Right lung (tissue), 10 donors: ENCODE data around the gene LYRM7. TPM values are rescaled to one million over a fixed set of nuclear protein-coding genes. Genes with fewer than 3 reads are reported as not detected.
"Not testable (repeated sequence)": the region's sequence is repeated elsewhere in the genome, so short reads cannot be mapped to it uniquely, and the experiment has no call there.

Experiments
- DNase-seq, 2 donors: peaks; one replicate each; pipeline ENCODE4 v3.0.0-alpha.2; 2013
- long read RNA-seq, 8 donors: transcript quantifications; one replicate each; lab custom pipeline, GENCODE V29; 2026
- polyA plus RNA-seq, 5 donors: library from polyadenylated mRNA; unstranded; fragments of 120-200 nt; gene quantifications; one replicate each; pipeline versions ENCODE4 v1.2.1 to v1.2.3, GENCODE V29; 2013; ENCODE audit warnings: inconsistent platforms in 1 of 5, low replicate concordance in 1 of 5; ENCODE audit not compliant: insufficient read length in 5 of 5, insufficient read depth in 1 of 5

Gene LYRM7
- 10 to 100 TPM; 10.2 to 19.8 (median 12.8) TPM for polyA plus RNA-seq
- long read RNA-seq, donor 1, full-length matches to known transcripts, result 9 of 9 reads
- long read RNA-seq, donor 1, partial matches to known transcripts, result 0 of 9 reads
- long read RNA-seq, donor 1, other reads (novel, unspliced or antisense), result 0 of 9 reads
- long read RNA-seq, donor 2, full-length matches to known transcripts, result 5 of 5 reads
- long read RNA-seq, donor 2, partial matches to known transcripts, result 0 of 5 reads
- long read RNA-seq, donor 2, other reads (novel, unspliced or antisense), result 0 of 5 reads
- long read RNA-seq, donor 3, full-length matches to known transcripts, result 1 of 1 reads
- long read RNA-seq, donor 3, partial matches to known transcripts, result 0 of 1 reads
- long read RNA-seq, donor 3, other reads (novel, unspliced or antisense), result 0 of 1 reads
- long read RNA-seq, donor 4, full-length matches to known transcripts, result 6 of 6 reads
- long read RNA-seq, donor 4, partial matches to known transcripts, result 0 of 6 reads
- long read RNA-seq, donor 4, other reads (novel, unspliced or antisense), result 0 of 6 reads
- long read RNA-seq, donor 5, full-length matches to known transcripts, result 5 of 5 reads
- long read RNA-seq, donor 5, partial matches to known transcripts, result 0 of 5 reads
- long read RNA-seq, donor 5, other reads (novel, unspliced or antisense), result 0 of 5 reads
- long read RNA-seq, donor 6, full-length matches to known transcripts, result 9 of 9 reads
- long read RNA-seq, donor 6, partial matches to known transcripts, result 0 of 9 reads
- long read RNA-seq, donor 6, other reads (novel, unspliced or antisense), result 0 of 9 reads
- long read RNA-seq, donor 7, full-length matches to known transcripts, result 8 of 8 reads
- long read RNA-seq, donor 7, partial matches to known transcripts, result 0 of 8 reads
- long read RNA-seq, donor 7, other reads (novel, unspliced or antisense), result 0 of 8 reads
- long read RNA-seq, donor 8, full-length matches to known transcripts, result 2 of 2 reads
- long read RNA-seq, donor 8, partial matches to known transcripts, result 0 of 2 reads
- long read RNA-seq, donor 8, other reads (novel, unspliced or antisense), result 0 of 2 reads

DNA sequence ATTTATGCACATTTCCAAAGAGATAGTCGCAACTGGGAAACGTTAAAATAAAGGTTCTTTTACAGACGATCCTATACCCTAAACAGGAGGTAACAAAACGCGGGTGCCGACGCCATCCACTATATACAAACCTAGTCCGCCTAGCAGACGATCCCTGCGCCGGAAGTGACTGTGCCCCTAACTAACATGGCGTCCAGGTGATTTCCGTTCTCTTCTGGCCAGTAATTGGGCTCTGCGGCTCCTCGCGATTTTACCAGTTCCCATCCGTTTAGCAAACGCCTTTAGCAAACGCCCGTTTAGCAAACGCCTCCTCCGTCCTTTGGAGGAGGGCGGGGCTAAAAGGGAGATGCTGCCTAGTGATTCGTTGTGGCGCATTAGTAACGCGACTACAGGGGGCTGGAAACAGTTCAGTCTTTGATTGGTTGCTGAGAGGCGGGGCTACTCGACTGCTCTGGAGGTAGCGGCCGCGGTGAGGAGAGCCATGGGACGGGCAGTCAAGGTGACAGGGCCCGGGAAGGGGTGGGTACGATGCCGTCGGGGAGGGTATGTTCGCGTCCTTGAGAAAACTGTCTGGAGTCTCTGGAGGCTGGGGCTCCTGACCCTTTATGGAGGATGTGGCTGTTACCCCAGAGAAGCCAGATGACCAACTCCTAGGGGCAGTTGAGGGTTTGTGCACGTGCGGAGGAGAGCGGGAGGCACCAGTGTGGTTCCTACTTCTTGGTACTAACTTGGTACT lies at the start of gene LYRM7:
LYRM7 (plus strand) TSS at position 405 of the 736 bp plus-strand sequence; CDS start at position 482, 77 bp downstream.
- DNase-seq, result peak; percentile 96 to 98

DNA sequence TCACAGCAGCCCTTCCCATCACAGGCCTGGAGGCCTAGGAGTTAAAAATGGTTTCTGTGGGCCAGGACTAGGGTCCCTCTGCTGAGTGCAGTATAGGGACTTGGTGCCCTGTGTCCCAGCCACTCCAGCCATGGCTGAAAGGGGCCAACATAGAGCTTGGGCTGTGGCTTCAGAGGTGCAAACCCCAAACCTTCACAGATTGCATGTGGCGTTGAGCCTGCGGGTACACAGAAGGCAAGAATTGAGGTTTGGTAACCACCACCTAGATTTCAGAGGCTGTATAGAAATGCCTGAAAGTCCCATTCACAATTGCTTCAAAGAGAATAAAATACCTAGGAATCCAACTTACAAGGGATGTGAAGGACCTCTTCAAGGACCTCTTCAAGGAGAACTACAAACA lies 43.5 kb upstream of the LYRM7 start:
- DNase-seq, result not testable (repeated sequence)

DNA sequence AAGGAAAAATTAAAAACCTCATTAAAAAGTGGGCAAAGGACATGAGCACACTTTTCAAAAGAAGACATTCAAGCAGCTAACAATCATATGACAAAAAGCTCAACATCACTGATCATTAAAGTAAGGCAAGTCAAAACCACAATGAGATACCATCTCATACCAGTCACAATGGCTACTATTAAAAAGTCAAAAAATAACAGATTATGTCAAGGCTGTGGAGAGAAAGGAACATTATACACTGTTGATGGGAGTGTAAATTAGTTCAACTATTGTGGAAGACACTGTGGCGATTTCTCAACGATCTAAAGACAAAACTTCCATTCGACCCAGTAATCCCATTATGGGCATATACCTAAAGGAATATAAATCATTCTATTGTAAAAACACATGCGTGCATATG lies 41.4 kb upstream of the LYRM7 start:
- DNase-seq, result no peak

DNA sequence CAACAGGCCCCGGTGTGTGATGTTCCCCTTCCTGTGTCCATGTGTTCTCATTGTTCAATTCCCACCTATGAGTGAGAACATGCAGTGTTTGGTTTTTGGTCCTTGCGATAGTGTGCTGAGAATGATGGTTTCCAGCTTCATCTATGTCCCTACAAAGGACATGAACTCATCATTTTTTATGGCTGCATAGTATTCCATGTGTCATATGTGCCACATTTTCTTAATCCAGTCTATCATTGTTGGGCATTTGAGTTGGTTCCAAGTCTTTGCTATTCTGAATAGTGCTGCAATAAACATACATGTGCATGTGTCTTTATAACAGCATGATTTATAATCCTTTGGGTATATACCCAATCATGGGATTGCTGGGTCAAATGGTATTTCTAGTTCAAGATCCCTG lies 37.7 kb upstream of the LYRM7 start:
- DNase-seq, result not testable (repeated sequence)

DNA sequence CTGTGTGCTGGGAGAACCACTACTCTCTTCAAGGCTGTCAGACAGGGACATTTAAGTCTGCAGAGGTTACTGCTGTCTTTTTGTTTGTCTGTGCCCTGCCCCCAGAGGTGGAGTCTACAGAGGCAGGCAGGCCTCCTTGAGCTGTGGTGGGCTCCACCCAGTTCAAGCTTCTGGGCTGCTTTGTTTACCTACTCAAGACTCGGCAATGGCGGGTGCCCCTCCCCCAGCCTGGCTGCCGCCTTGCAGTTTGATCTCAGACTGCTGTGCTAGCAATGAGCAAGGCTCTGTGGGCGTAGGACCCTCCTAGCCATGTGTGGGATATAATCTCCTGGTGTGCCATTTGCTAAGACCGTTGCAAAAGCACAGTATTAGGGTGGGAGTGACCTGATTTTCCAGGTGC lies 32.3 kb upstream of the LYRM7 start:
- not testable (repeated sequence) for DNase-seq

DNA sequence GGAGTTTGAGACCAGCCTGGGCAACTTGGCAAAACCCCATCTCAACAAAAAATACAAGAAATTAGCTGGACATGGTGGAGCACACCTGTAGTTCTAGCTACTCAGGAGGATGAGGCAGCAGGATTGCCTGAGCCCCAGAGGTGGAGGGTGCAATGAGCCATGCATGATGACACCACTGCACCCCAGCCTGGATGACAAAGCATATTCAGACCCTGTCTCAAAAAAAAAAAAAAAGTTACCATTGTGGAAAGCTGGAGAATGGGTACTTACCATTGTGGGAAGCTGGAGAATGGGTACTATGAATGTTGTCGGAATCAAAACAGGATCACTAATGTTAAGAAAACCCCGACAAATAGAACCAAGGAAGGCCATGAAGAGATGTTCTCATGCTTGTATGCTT lies 31.4 kb upstream of the LYRM7 start:
- no peak for DNase-seq

DNA sequence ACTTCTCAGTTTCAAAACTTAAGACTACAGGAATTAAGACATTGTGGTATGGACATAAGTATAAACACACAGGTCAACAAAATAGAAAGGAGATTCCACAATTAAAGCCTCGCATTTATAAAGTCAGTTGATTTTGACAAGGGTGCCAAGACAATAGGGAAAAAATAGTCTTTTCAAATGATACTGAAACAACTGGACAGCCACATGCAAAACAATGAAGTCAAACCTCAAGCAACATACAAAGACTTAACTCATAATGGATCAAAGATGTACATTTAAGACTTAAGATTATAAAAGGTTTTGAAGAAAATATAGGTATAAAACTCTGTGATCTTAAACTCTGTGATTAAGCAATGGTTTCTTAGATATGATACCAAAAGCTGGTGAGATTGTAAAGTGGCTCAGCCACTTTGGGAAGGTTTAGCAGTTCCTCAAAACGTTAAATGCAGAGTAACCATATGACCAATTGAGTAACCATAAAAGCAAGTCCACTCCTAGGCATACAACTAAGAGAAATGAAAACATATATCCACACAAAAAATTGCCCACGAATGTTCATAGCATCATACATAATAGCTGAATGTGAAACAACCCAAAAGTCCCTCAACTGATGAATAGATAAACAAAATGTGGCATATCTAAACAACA lies 27.6 kb upstream of the LYRM7 start:
- no peak for DNase-seq

DNA sequence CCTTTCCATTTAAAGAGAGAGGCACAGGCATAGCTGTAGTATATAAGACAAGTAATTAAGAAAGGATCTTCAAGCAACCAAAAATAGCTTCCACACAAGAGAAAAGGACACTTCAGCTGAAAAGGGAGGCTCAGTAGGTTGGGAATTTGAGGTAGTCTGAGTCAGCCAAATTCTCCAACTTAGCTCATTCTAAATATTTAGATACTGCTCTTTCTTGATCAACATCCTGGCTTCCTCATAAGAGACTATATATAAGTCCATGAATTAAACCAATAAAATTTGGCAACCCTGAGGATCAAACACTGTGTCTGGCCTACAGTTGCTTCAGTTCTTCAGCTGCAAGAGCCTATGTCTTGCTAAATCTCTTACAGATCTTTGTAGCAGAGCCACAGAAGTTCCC lies 23.5 kb upstream of the LYRM7 start:
- DNase-seq, result no peak

DNA sequence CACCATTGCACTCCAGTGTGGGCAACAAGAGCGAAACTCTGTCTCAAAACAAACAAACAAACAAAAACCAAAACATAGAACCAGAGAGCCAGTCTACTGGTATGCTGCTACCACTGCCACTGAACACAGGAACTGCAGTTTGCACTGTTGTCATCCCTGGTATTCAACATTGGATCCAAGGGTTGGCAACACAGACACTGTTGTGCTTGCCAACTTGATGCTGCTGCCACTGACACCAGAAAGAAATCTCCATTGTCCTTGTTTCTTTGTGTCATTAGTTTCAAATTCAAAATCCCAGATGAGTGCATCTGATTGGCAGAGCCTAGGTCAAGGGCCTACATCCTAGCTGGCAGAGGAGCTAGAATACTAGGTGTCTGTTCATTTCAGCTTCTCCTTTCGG lies 21.9 kb upstream of the LYRM7 start:
- no peak for DNase-seq

DNA sequence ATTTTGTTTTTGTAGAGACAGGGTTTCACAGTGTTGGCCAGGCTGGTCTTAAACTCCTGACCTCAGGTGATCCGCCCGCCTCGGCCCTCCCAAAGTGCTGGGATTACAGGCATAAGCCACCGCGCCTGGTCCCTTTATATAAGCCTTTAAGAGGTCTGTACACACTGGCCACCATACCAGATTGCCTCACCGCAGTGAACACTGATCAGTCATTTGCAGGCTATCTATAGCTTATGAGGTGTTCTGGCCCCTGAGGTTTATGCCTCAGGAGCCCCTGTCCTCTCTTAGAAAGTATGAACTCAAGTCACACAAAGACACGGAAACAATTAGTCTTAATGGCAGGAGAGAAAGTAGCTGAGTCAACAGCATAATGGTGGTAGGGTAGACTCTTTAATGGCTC lies 20.3 kb upstream of the LYRM7 start:
- no peak for DNase-seq

DNA sequence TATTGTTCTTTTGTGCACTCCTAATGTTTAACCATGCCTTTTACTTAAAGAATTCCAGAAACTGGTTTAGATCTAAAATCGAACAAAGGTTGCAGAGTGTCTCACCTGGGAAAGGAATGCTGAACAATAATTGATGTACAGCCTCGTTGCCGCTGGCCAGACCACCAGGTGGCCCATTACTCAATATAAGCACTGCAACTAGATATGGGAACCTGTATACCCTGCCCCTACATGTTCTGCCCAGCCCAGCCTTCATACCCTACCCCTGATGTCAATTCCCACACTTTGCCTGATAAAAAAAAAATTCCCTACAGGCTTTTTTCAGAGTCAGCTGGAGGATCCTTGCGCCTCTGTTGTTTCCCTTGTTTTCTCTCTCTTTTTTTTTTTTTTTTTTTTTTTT lies 19.5 kb upstream of the LYRM7 start:
- no peak for DNase-seq

DNA sequence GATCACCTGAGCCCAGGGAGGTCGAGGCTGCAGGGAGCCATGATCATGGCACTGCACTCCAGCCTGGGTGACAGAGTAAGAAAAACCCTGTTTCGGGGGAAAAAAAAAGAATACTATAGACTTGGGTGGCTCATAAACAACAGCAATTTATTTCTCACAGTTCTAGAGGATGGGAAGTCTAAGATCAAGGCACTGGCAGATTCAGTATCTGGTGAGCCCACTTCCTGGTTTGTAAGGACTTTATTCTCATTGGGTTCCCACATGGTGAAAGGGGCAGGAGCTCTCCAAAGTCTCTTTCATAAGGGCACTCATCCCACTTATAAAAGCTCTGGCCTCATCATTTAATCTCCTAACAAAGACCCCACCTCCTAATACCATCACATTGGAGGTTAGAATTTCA lies 14.4 kb upstream of the LYRM7 start:
- DNase-seq, result no peak

DNA sequence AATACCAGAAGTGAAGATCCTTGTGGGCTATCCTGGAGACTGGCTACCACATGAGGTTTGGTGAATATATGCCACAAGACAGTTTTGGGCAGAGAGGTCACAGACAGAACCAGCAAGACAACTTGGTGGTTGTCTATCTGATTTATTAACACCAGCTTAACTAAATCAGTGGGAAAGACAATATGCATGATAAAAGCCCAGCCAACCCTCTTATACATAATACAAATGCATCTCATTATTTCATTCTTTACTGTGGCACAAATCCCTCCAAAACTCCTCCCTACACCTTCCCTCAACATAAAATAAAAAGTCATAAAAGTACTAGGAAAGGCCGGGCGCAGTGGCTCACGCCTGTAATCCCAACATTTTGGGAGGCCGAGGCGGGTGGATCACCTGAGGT lies 13.8 kb upstream of the LYRM7 start:
- no peak for DNase-seq

DNA sequence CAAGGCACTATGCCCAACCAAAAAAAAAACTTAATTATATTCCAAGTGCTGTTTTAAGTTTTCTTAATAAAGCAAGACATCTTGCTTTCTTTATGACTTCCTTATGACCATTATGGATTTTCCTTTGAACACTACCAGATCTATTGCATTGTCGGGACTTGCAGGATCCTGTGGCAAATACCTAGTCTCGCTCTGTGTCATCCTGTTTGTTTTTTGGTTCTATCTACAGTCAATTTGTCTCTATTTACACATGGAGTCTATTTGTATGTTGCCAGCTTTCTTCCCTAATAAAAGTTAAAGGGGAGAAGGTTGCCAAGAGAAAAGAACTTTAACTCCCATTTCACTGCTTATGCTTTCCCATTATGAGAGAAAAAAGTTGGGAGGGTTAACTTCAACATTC lies 10.6 kb upstream of the LYRM7 start:
- no peak for DNase-seq

DNA sequence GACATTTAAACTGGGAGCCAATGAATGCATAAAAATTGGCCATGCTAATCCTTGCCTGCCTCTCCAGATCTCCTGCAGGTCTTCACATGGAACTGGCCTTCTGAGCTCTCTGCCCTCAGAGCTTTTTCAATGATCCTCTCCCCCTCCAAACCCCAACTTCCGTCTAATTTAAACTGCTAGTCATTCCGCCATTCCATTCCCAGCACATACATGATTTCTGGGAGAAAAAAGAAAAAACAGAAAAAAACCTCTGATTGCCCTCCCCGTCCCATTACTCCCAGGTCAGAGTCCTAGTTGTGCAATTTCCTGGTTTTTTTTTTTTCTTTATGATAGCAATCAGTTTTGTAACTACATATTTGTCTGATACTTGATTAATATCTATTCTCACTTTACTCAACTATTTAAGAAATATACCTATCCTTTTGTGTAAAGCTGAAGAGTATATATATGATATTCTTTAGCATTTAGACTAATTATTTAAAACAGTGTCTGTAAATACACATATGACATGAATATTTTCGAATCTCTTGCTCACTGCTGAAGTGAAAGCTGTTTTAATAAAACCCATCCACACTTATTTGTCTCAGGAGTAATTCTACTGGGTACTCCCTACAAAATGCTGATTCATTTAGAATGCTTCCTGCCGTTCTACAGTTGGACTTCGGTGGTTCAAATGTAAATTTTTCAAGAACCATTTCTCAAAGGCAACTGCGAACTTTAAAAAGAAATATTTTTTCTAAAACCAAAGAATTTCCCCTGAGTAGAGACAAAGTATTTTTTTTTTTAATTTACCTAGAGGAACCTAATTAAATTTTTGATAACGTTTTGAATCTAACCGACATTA lies 7.2 kb upstream of the LYRM7 start:
- DNase-seq, result peak in 1 of 2 donors; percentile 2

DNA sequence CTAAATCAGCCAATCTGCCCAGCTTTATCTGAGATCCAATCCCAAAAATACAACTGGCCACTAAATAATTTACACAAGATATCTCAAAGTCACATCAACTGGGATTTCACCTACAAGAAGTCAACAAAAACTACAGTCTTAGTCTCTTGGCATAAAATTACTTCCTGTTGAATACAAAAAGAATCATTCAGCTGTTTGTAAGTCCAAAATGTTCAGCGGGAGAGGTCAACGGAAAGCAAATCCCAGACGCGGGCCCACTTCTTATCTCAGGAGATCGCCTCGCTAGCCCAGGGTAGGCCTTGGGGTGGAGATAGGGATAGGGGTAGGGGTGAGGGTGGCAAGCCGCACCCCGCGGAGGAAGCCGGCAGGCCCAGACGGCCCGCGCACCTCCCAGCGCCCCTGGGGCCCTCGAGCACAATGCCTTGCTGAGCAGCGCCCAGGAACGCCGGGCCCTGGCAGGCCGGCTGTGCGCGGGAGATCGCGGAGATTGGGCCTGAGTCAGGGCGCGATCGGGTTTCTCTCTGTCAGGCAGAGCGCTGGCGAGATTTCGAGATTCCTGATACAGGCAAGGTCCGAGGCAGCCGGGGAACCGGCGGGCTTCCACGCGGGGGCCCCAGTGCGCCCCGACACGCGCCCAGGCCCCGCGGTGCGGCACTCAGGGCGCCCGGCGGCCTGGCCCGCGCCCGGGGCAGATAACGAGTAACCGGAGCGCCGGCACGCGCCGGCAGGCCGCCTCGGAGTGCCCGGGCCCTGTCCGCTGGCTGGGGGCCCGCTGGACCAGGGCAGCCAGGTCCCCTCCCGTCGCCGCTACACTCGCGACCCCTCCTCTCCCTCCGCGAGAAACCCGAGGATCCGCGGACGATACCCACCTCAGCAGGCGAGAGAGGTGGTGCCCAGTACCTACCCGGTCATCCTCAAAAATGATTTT lies 6.3 kb upstream of the LYRM7 start:
- DNase-seq, result peak; percentile 55 to 71

DNA sequence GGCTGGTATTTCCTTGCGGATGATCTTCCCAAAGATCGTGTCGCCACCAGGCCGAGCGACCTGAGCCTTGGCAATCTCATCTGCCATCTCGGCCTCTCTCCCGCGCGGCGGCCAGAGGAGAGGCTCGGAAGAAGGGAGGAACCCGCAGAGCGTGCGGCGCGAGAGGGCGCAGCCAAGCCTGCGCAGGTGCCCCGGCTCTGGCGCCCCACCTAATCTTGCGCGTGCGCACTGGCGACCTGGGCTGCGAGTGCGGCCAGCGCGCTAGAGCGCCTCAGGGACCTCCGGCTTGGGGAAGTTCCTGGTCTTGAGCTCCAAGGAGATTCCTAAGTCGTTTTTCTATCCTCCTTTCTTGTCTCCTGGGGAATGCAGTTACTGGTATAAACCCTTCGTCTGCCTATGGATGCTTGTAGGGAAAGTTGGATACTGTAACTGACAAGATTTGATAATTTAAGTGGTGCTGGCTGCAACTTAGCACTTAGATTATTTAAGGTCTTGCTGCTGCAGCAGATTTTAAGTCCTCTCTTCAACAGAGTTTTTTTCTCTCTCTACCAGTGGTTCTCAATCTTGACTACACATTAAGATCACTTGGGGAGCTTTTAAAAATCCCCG lies 5.5 kb upstream of the LYRM7 start, which contains the start of gene HINT1:
HINT1 (minus strand) TSS at position 138 of the 609 bp plus-strand sequence; CDS start at position 87, 51 bp downstream.
- peak; percentile 86 to 87 for DNase-seq

DNA sequence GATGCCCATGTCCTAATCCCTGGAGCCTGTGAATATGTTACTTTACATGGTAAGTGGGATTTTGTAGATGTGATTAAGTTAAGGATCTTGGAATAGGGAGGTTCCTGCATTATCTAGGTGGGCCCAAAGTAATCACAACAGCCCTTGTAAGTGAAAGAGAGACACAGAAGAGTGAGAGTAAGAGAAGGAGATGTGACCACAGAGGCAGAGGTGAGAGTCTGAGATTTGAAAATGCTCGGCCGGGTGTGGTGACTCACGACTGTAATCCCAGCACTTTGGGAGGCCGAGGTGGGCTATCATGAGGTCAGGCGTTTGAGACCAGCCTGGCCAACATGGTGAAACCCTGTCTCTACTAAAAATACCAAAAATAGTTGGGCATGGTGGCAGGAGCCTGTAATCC lies 3.1 kb upstream of the LYRM7 start:
- DNase-seq, result no peak
